Measurements from ENCODE around the gene POLN. TPM values are rescaled to one million over a fixed set of nuclear protein-coding genes. Genes with fewer than 3 reads are reported as not detected.

The POLN gene
- total and polyA plus RNA-seq, 2 of the 4 experiments (the other 2 are of a cell fraction): 0.63 to 0.72 TPM

GRCh38 chr4:2193326-2193725, 48.6 kb downstream of the POLN start:
- Histone ChIP-seq H2BK15ac (ENCODE audit: low read depth, low read length) (no peak overlapping the region), H2AK5ac (ENCODE audit: low read depth, low read length) (no peak overlapping the region), H2AFZ (replicated peaks; ENCODE audit: low read length, poor library complexity) (no peak overlapping the region), H2BK20ac (ENCODE audit: low read depth, low read length) (no peak overlapping the region), H3K9me1 (ENCODE audit: insufficient read depth, low read length) (no peaks in the 10 kb centered on the region), H2BK5ac (ENCODE audit: low read depth, low read length, poor library complexity, severe bottlenecking) (no peak overlapping the region), H2BK120ac (ENCODE audit: low read depth, low read length) (no peak overlapping the region), H3K27ac (ENCODE audit: insufficient read depth, low read length) (no peak overlapping the region), H3K4me3 (ENCODE audit: insufficient read depth, low read depth, low read length) (no peak overlapping the region), H4K91ac (ENCODE audit: insufficient read depth, low read depth, low read length) (no peak overlapping the region), H3K27me3 (ENCODE audit: control insufficient read depth, insufficient read depth, low read length) (no peaks in the 10 kb centered on the region), H3K4me1 (ENCODE audit: control insufficient read depth, insufficient read depth, low read length) (no peaks in the 10 kb centered on the region), H3K36me3 (ENCODE audit: control insufficient read depth, insufficient read depth, low read length) (no peaks in the 10 kb centered on the region), H3K4ac (ENCODE audit: low read depth, low read length) (no peak overlapping the region), H2AK9ac (replicated peaks; ENCODE audit: low read depth, low read length, poor library complexity) (no peak overlapping the region), H3K14ac (replicated peaks; ENCODE audit: low read depth, low read length) (no peak overlapping the region), H3K56ac (ENCODE audit: extremely low read depth, insufficient read depth, low read length) (no peak overlapping the region), H3K9me3 (ENCODE audit: control insufficient read depth, insufficient read depth, low read length) (no peaks in the 10 kb centered on the region), H4K5ac (ENCODE audit: low read depth, low read length) (no peak overlapping the region), H3K9ac (ENCODE audit: low read depth, low read length) (no peak overlapping the region), H4K8ac (ENCODE audit: low read depth in 2 of 2, low read length in 2 of 2) (no peak overlapping the region), H3K18ac (ENCODE audit: low read depth, low read length) (no peak overlapping the region), H3K79me1 (ENCODE audit: low read depth in 1 of 2, low read length in 2 of 2) (no peaks in the 10 kb centered on the region), H3K4me2 (ENCODE audit: low read depth, low read length) (no peak overlapping the region), H3K23ac (ENCODE audit: low read depth, low read length) (no peak overlapping the region), H4K20me1 (ENCODE audit: insufficient read depth, low read length) (no peaks in the 10 kb centered on the region)
- TF ChIP-seq MAZ (IDR thresholded peaks at IDR 0.05; ENCODE audit: borderline replicate concordance, low read depth, low read length) (no peak), CEBPB (IDR thresholded peaks at IDR 0.05; ENCODE audit: low read depth, low read length) (no peak)
- no peak for ATAC-seq (ENCODE audit: low read depth)
- in situ Hi-C loops (cut with MboI; ENCODE audit: low sequenced_read_pairs) (no loop called here), dilution Hi-C loops (cut with HindIII; ENCODE audit: low sequenced_read_pairs, unreplicated experiment) (no loop called here), intact Hi-C loops (cut with micrococcal nuclease) (no loop called here)
- no peak for DNase-seq
- ChIA-PET POLR2A (ENCODE audit: unreplicated experiment) (no interaction called here), CTCF (no interaction called here)
- BruUV-seq (replicated peaks): no TSS peak
- WGBS, 2 experiments (ENCODE audit: extremely low coverage in 2 of 2, insufficient read length in 1 of 2): 67% methylated on average over 3 of the region's 7 CpGs; no CpG with 5 or more reads in 1 of the 2 experiments

Measured in IMR-90 (cell line).